CD14-positive monocyte (primary cell): Measurements from ENCODE around the gene GMCL2. TPM values are rescaled to one million over a fixed set of nuclear protein-coding genes. Genes with fewer than 3 reads are reported as not detected.

ENCODE experiments used
- DNase-seq, 3 donors: peaks; one replicate each; pipeline ENCODE4 v3.0.0-alpha.2; 2011 to 2022
- H2AFZ ChIP-seq: 2 replicates; pipeline ENCODE4 v1.6.0; 2012; ENCODE audit warnings: mild to moderate bottlenecking, low read depth, low read length, inconsistent platforms; ENCODE audit not compliant: insufficient read depth, poor library complexity, severe bottlenecking
- H3K27ac ChIP-seq, 2 donors: 1 replicate in 1 of 2; 2 replicates in 1 of 2; pipeline ENCODE4 v1.5.1; 2012 to 2013; ENCODE audit warnings: low read length in 2 of 2, control low read depth in 1 of 2, inconsistent platforms in 1 of 2, low read depth in 1 of 2, mild to moderate bottlenecking in 1 of 2
- H3K27me3 ChIP-seq, 2 donors: one replicate each; pipeline versions ENCODE4 v1.6.0 to v1.6.1; 2011 to 2013; ENCODE audit warnings: low read length in 2 of 2; ENCODE audit not compliant: control insufficient read depth in 2 of 2, insufficient read depth in 2 of 2
- H3K36me3 ChIP-seq, 2 donors: replicated peaks in 1 of 2; 1 replicate in 1 of 2; 2 replicates in 1 of 2; pipeline versions ENCODE4 v1.5.1 to v1.6.1; 2012 to 2013; ENCODE audit warnings: low read length in 2 of 2, control low read depth in 1 of 2, inconsistent platforms in 1 of 2, mild to moderate bottlenecking in 1 of 2; ENCODE audit not compliant: insufficient read depth in 2 of 2, control insufficient read depth in 1 of 2
- H3K4me1 ChIP-seq, 2 donors: 1 replicate in 1 of 2; 2 replicates in 1 of 2; pipeline versions ENCODE4 v1.5.1 to v1.6.1; 2012 to 2013; ENCODE audit warnings: low read length in 2 of 2, control low read depth in 1 of 2, inconsistent platforms in 1 of 2, mild to moderate bottlenecking in 1 of 2, moderate library complexity in 1 of 2; ENCODE audit not compliant: insufficient read depth in 2 of 2, control insufficient read depth in 1 of 2
- H3K4me2 ChIP-seq: replicated peaks from 2 replicates; pipeline ENCODE3; 2012; ENCODE audit warnings: low read length, moderate library complexity, mild to moderate bottlenecking; ENCODE audit not compliant: poor library complexity, severe bottlenecking; ENCODE audit errors: extremely low read depth
- H3K4me3 ChIP-seq, 3 experiments: fragments of 200-600 bp in 1 of 3; sonication (generic) in 1 of 3; replicated peaks in 1 of 3; 1 replicate in 2 of 3; 2 replicates in 1 of 3; pipeline ENCODE4 v1.5.1; 2011 to 2013; ENCODE audit warnings: low read length in 3 of 3, mild to moderate bottlenecking in 3 of 3, control low read depth in 2 of 3, low read depth in 2 of 3, inconsistent platforms in 1 of 3, moderate library complexity in 1 of 3
- H3K79me2 ChIP-seq: 2 replicates; pipeline ENCODE4 v1.6.0; 2012; ENCODE audit warnings: mild to moderate bottlenecking, control low read depth, inconsistent platforms, low read length, moderate library complexity; ENCODE audit not compliant: insufficient read depth
- H3K9ac ChIP-seq: 2 replicates; pipeline ENCODE4 v1.6.0; 2017; ENCODE audit warnings: low read length, mild to moderate bottlenecking; ENCODE audit not compliant: insufficient read depth, poor library complexity, severe bottlenecking
- H3K9me3 ChIP-seq, 2 donors: replicated peaks in 1 of 2; 1 replicate in 1 of 2; 2 replicates in 1 of 2; pipeline versions ENCODE4 v1.5.1 to v1.6.1; 2012 to 2013; ENCODE audit warnings: low read length in 2 of 2, control low read depth in 1 of 2; ENCODE audit not compliant: control insufficient read depth in 1 of 2, insufficient read depth in 1 of 2
- H4K20me1 ChIP-seq: 2 replicates; pipeline ENCODE4 v1.6.0; 2012; ENCODE audit warnings: mild to moderate bottlenecking, low read length, control low read depth, moderate library complexity; ENCODE audit not compliant: insufficient read depth
- H3K27ac Mint-ChIP-seq, 7 donors: one replicate each; pipeline ENCODE4 v1.8.0; 2020; ENCODE audit warnings: mild to moderate bottlenecking in 7 of 7, mixed read lengths in 7 of 7, moderate library complexity in 6 of 7, inconsistent platforms in 2 of 7
- H3K27me3 Mint-ChIP-seq, 3 donors: one replicate each; pipeline ENCODE4 v1.8.0; 2021 to 2022; ENCODE audit warnings: low read depth in 3 of 3, mild to moderate bottlenecking in 3 of 3, mixed read lengths in 3 of 3, moderate library complexity in 3 of 3, inconsistent platforms in 1 of 3
- H3K36me3 Mint-ChIP-seq, 2 donors: one replicate each; pipeline ENCODE4 v1.8.0; 2020; ENCODE audit warnings: mixed read lengths in 2 of 2, inconsistent platforms in 1 of 2, mild to moderate bottlenecking in 1 of 2
- H3K4me1 Mint-ChIP-seq: one replicate; pipeline ENCODE4 v1.8.0; 2020; ENCODE audit warnings: mild to moderate bottlenecking, mixed read lengths
- H3K4me3 Mint-ChIP-seq, 2 donors: one replicate each; pipeline ENCODE4 v1.8.0; 2020; ENCODE audit warnings: mild to moderate bottlenecking in 2 of 2, mixed read lengths in 2 of 2, moderate library complexity in 1 of 2
- H3K9me3 Mint-ChIP-seq, 7 donors: one replicate each; pipeline ENCODE4 v1.8.0; 2020 to 2022; ENCODE audit warnings: mixed read lengths in 7 of 7, mild to moderate bottlenecking in 6 of 7, moderate library complexity in 6 of 7, inconsistent platforms in 2 of 7
- WGBS: methylation state at CpG from one replicate; pipeline ENCODE4 v1.1.5; 2013; ENCODE audit warnings: missing lambda C conversion rate; ENCODE audit not compliant: insufficient coverage; 5-methylcytosine and 5-hydroxymethylcytosine counted together
- intact Hi-C, 2 donors: fragments of 100-400 bp; cut with micrococcal nuclease; formaldehyde crosslinking; loops; one replicate each; pipeline versions ENCODE4 v1.15.0 to v1.15.1; 2023
- polyA plus RNA-seq, 3 donors: library from polyadenylated mRNA; depleted of rRNA in 1 of 3; unstranded in 2 of 3; stranded (reverse) in 1 of 3; fragments of 300-500 nt in 2 of 3; fragments of >200 nt in 1 of 3; fragmentation: Illumina TruSeq in 2 of 3; gene quantifications; 1 replicate in 2 of 3; 2 replicates in 1 of 3; pipeline ENCODE4 v1.2.3, GENCODE V29; 2012 to 2021
- TF ChIP-seq, protein P1 (sequence below): fragments of 200-600 bp; IDR thresholded peaks from one replicate; pipeline ENCODE4 v1.8.0; 2022; ENCODE audit warnings: antibody characterized with exemption, mild to moderate bottlenecking

GMCL2 gene
- polyA plus RNA-seq, 3 donors = not detected

- no peaks in the 10 kb centered on the region for H3K36me3 Mint-ChIP-seq
- WGBS = 0% methylated on average over 4 of the region's 7 CpGs
- no peak overlapping the region for H3K27ac ChIP-seq
Observed at GRCh38 chr5:178194026-178194425, 6.9 kb upstream of the GMCL2 start.

GRCh38 chr5:178193251-178193809 is 6.2 kb upstream of the GMCL2 start:
- intact Hi-C loops = no loop called here
- WGBS = 45% methylated on average over 8 of the region's 8 CpGs
- H3K9me3 ChIP-seq = no peaks in the 10 kb centered on the region
- H3K36me3 ChIP-seq = no peaks in the 10 kb centered on the region
- no peak overlapping the region for H3K27ac Mint-ChIP-seq
- no peak for DNase-seq
- peak overlapping the region in 1 of 2 donors; percentile 6 for H3K4me3 Mint-ChIP-seq
- no peaks in the 10 kb centered on the region for H3K27me3 ChIP-seq
- peaks cover 2 to 13% (median 8%) of the 10 kb centered on the region in 3 donors for H3K27me3 Mint-ChIP-seq
- TF ChIP-seq, protein P1, sequence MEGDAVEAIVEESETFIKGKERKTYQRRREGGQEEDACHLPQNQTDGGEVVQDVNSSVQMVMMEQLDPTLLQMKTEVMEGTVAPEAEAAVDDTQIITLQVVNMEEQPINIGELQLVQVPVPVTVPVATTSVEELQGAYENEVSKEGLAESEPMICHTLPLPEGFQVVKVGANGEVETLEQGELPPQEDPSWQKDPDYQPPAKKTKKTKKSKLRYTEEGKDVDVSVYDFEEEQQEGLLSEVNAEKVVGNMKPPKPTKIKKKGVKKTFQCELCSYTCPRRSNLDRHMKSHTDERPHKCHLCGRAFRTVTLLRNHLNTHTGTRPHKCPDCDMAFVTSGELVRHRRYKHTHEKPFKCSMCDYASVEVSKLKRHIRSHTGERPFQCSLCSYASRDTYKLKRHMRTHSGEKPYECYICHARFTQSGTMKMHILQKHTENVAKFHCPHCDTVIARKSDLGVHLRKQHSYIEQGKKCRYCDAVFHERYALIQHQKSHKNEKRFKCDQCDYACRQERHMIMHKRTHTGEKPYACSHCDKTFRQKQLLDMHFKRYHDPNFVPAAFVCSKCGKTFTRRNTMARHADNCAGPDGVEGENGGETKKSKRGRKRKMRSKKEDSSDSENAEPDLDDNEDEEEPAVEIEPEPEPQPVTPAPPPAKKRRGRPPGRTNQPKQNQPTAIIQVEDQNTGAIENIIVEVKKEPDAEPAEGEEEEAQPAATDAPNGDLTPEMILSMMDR = no peak
- peaks cover 9 to 12% of the 10 kb centered on the region in 2 donors for H3K4me1 ChIP-seq
- no peaks in the 10 kb centered on the region for H3K79me2 ChIP-seq
- H3K9ac ChIP-seq = no peak overlapping the region
- H3K27ac ChIP-seq = no peak overlapping the region
- no peak overlapping the region for H2AFZ ChIP-seq
- no peaks in the 10 kb centered on the region for H3K36me3 Mint-ChIP-seq
- no peak overlapping the region for H3K4me2 ChIP-seq
- peaks cover 17% of the 10 kb centered on the region for H3K4me1 Mint-ChIP-seq
- no peaks in the 10 kb centered on the region for H4K20me1 ChIP-seq
- H3K9me3 Mint-ChIP-seq = peaks cover 0 to 4% (median 2%) of the 10 kb centered on the region in 7 donors
- no peak overlapping the region for H3K4me3 ChIP-seq

More at GRCh38 chr5:178194026-178194425, 6.9 kb upstream of the GMCL2 start:
- Histone ChIP-seq H4K20me1 (no peaks in the 10 kb centered on the region), H3K27me3 (no peaks in the 10 kb centered on the region), H3K36me3 (no peaks in the 10 kb centered on the region), H3K4me2 (peak overlapping the region; percentile 30), H3K9me3 (no peaks in the 10 kb centered on the region), H3K4me1 (peaks cover 14 to 18% of the 10 kb centered on the region in 2 donors), H2AFZ (peak overlapping the region; percentile 63), H3K4me3 (no peak overlapping the region), H3K79me2 (no peaks in the 10 kb centered on the region), H3K9ac (no peak overlapping the region)
- TF ChIP-seq, protein P1 = no peak
- intact Hi-C loops = no loop called here
- Mint-ChIP-seq H3K4me1 (peaks cover 24% of the 10 kb centered on the region), H3K4me3 (peak overlapping the region; percentile 39 to 46), H3K27ac (no peak overlapping the region), H3K27me3 (peaks cover 2 to 13% (median 8%) of the 10 kb centered on the region in 3 donors), H3K9me3 (peaks cover 0 to 4% (median 2%) of the 10 kb centered on the region in 7 donors)
- DNase-seq = no peak
